22Rv1 (cell line): ENCODE data around the gene PAPPA.

Experiments
- CTCF ChIP-seq: fragments of 450-650 bp; IDR thresholded peaks from 2 replicates; pipeline ENCODE4 v1.5.1; 2017; ENCODE audit warnings: mild to moderate bottlenecking
- ZFX ChIP-seq: fragments of 450-650 bp; IDR thresholded peaks from 2 replicates; pipeline ENCODE4 v1.6.1; 2017; ENCODE audit warnings: antibody characterized with exemption, borderline replicate concordance

GRCh38 chr9:116238225-116238624, 84.6 kb downstream of the PAPPA start:
- TF ChIP-seq CTCF (no peak), ZFX (no peak)
